ENCODE results near the gene SLC6A19.

Gene SLC6A19

GRCh38 chr5:1211701-1212100 lies 10.3 kb downstream of the SLC6A19 start:
- no peak for DNase-seq

- DNase-seq, result no peak
Measured at GRCh38 chr5:1212271-1212670, 10.9 kb downstream of the SLC6A19 start.

- no peak for DNase-seq
Measured at GRCh38 chr5:1212881-1213280, 11.5 kb downstream of the SLC6A19 start.

- no peak for DNase-seq
Measured at GRCh38 chr5:1213508-1214162, 12.2 kb downstream of the SLC6A19 start.

- no peak for DNase-seq
Measured at GRCh38 chr5:1214163-1214935, 13.0 kb downstream of the SLC6A19 start.

- no peak for DNase-seq
Measured at GRCh38 chr5:1214936-1215220, 13.5 kb downstream of the SLC6A19 start.

- DNase-seq, result no peak
Measured at GRCh38 chr5:1215320-1216096, 14.1 kb downstream of the SLC6A19 start.

- DNase-seq, result no peak
Measured at GRCh38 chr5:1216211-1216917, 15.0 kb downstream of the SLC6A19 start.

- DNase-seq, result no peak
Measured at GRCh38 chr5:1216918-1217295, 15.5 kb downstream of the SLC6A19 start.

GRCh38 chr5:1217596-1218206 lies 16.3 kb downstream of the SLC6A19 start:
- no peak for DNase-seq

- no peak for DNase-seq
Measured at GRCh38 chr5:1218351-1219080, 17.1 kb downstream of the SLC6A19 start.

GRCh38 chr5:1219098-1219767 lies 17.8 kb downstream of the SLC6A19 start:
- DNase-seq, result no peak

- DNase-seq, result no peak
Measured at GRCh38 chr5:1219768-1220100, 18.3 kb downstream of the SLC6A19 start.

- no peak for DNase-seq
Measured at GRCh38 chr5:1220351-1220750, 19.0 kb downstream of the SLC6A19 start.

- no peak for DNase-seq
Measured at GRCh38 chr5:1220831-1221230, 19.4 kb downstream of the SLC6A19 start.

- no peak for DNase-seq
Measured at GRCh38 chr5:1221721-1222120, 20.3 kb downstream of the SLC6A19 start.

GRCh38 chr5:1222147-1222546 lies 20.8 kb downstream of the SLC6A19 start:
- no peak for DNase-seq

GRCh38 chr5:1222621-1223277 lies 21.4 kb downstream of the SLC6A19 start:
- no peak for DNase-seq

GRCh38 chr5:1223278-1223670 lies 21.9 kb downstream of the SLC6A19 start:
- no peak for DNase-seq

- no peak for DNase-seq
Measured at GRCh38 chr5:1224631-1225030, 23.2 kb downstream of the SLC6A19 start.

GRCh38 chr5:1225081-1225480 lies 23.7 kb downstream of the SLC6A19 start, which contains the start of gene SLC6A18:
Gene SLC6A18 (plus strand): TSS chr5:1225381. CDS start chr5:1225478, 97 bp downstream.
- DNase-seq, result no peak

Measured in fibroblast of skin of right biceps (primary cell).